ENCODE data around the gene DUOX1.

DNA sequence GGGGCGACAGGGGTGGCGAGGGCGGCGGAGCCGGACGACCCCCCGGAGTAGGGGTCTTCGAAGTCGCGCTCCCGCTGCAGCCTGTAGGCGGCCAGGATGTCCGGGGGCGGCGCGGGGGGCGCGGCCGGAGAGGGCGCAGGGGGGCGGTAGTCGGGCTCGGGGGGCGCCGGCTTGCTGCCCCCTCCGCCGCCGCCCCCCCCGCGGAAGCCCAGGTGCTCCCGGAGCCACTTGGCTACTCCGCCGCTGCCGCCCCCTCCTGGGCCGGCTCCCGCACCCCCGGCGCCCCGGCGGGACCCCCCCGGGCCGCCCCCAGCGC, 57.7 kb downstream of the DUOX1 start:
- TF ChIP-seq POLR2A (IDR thresholded peaks at IDR 0.05) (no peak), CTCF (IDR thresholded peaks at IDR 0.05) (no peak)
